ENCODE data around the gene FCAMR.

Gene FCAMR

DNA sequence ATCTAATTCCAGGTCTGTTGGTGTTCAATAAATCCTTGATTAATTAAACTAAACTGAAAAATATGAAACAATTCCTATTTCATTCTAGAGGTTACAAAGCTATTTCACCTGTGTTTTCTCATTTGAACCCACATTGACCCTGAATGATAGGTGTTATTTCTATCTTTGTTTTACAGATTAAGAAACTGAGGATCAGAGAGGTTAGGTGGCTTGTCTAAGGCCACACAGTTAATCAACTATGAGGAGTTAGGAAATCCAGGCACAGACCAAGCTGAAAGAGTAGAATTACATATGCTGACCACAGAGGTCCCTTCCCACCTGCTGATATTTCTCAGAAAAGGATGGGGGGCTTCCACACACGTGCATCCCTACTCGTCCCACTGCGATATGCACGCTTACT, 24.5 kb downstream of the FCAMR start:
- Histone ChIP-seq H3K27ac (ENCODE audit: insufficient read depth in 1 of 2, low read depth in 1 of 2, low read length in 2 of 2, poor library complexity in 1 of 2, severe bottlenecking in 2 of 2) (no peak overlapping the region), H3K27me3 (replicated peaks in 2 of 5; ENCODE audit: control insufficient read depth in 4 of 5, insufficient read depth in 5 of 5, low read length in 4 of 5) (no peaks in the 10 kb centered on the region), H3K9me3 (ENCODE audit: control extremely low read depth in 1 of 5, control insufficient read depth in 4 of 5, insufficient read depth in 2 of 5, low read depth in 1 of 5, low read length in 4 of 5) (no peaks in the 10 kb centered on the region), H3K36me3 (ENCODE audit: control insufficient read depth in 4 of 4, insufficient read depth in 4 of 4, low read length in 3 of 4) (no peaks in the 10 kb centered on the region), H3K4me1 (ENCODE audit: control extremely low read depth in 1 of 4, control insufficient read depth in 4 of 4, insufficient read depth in 4 of 4, low read length in 3 of 4) (peaks cover 0 to 27% (median 9%) of the 10 kb centered on the region in 4 experiments), H3K4me3 (ENCODE audit: control insufficient read depth in 1 of 7, extremely low read depth in 1 of 7, insufficient read depth in 4 of 7, low read depth in 2 of 7, low read length in 6 of 7) (no peak overlapping the region)
- DNase-seq, result no peak
- POLR2A ChIA-PET, result no interaction called here
- CTCF ChIA-PET, result interaction anchor here (0.9 to 5.8 kb wide), 7 partner anchors 10 to 36 kb away, joined by 3 to 35 read pairs (median 4); no protein-coding TSS in a partner anchor
- WGBS (ENCODE audit: insufficient coverage), result no CpG with 5 or more reads among the region's 4 CpGs

DNA sequence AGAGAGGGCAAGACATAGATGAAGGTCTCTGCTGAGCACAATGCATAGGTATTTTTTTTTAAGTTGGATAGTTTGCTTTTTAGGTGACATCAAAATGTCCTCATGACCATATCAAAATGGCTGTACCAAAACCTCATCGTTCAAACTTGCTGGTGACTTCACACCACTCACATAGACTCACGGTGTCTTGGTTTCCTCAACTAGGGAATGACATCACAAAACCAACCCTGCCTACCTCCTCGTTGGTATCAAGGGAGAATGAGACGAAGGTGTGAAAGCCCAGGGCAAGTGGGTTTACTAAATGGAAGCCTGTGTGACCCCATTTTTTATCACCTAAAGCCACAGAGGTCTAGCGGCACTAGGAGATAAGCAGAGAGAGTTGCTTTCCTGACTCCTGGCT, 25.6 kb downstream of the FCAMR start:
- Histone ChIP-seq H3K9me3 (ENCODE audit: control extremely low read depth in 1 of 5, control insufficient read depth in 4 of 5, insufficient read depth in 2 of 5, low read depth in 1 of 5, low read length in 4 of 5) (no peaks in the 10 kb centered on the region), H3K4me3 (ENCODE audit: control insufficient read depth in 1 of 7, extremely low read depth in 1 of 7, insufficient read depth in 4 of 7, low read depth in 2 of 7, low read length in 6 of 7) (no peak overlapping the region), H3K27me3 (replicated peaks in 2 of 5; ENCODE audit: control insufficient read depth in 4 of 5, insufficient read depth in 5 of 5, low read length in 4 of 5) (no peaks in the 10 kb centered on the region), H3K36me3 (ENCODE audit: control insufficient read depth in 4 of 4, insufficient read depth in 4 of 4, low read length in 3 of 4) (no peaks in the 10 kb centered on the region), H3K27ac (ENCODE audit: insufficient read depth in 1 of 2, low read depth in 1 of 2, low read length in 2 of 2, poor library complexity in 1 of 2, severe bottlenecking in 2 of 2) (no peak overlapping the region), H3K4me1 (ENCODE audit: control extremely low read depth in 1 of 4, control insufficient read depth in 4 of 4, insufficient read depth in 4 of 4, low read length in 3 of 4) (peaks cover 0 to 27% (median 9%) of the 10 kb centered on the region in 4 experiments)
- ChIA-PET POLR2A (no interaction called here), CTCF (interaction anchor here (0.8 to 5.8 kb wide), 7 partner anchors 9 to 635 kb away, joined by 3 to 35 read pairs (median 18); no protein-coding TSS in a partner anchor)
- 82% methylated on average over 3 of the region's 5 CpGs for WGBS (ENCODE audit: insufficient coverage)
- DNase-seq, result no peak

DNA sequence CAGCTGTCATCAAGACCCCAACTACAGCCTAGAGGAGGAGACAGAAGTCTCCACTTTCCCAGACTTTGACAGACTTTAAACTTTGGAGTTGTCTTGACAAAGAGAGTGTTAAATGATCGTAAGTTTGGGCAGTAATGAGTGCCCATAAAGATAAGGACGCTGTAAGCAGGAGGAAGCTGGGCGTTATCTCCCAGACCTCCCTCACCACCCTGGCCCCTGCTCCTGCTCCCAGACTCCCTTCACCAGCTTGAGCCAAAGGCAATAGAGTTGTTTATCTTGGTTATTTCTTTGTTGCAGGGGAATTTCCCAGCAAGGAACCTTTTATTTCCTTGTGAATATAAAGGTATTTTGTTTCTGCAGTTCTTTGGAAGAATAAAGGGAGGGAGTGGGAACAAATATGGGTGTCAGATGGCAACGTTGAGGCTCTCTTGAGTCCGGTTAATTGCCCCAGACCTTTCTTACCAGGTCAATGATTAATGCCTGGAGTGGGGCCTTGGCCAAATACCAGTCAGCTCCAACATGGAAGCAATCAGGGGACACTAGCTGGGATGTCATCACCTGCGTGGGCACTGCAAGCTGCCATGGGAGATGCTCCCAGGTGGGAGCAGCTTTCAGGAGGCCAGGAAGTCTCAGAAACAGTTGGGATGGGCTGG, 28.4 kb downstream of the FCAMR start:
- Histone ChIP-seq H3K4me1 (ENCODE audit: control extremely low read depth in 1 of 4, control insufficient read depth in 4 of 4, insufficient read depth in 4 of 4, low read length in 3 of 4) (peaks cover 0 to 2% (median 0%) of the 10 kb centered on the region in 4 experiments), H3K36me3 (ENCODE audit: control insufficient read depth in 4 of 4, insufficient read depth in 4 of 4, low read length in 3 of 4) (no peaks in the 10 kb centered on the region), H3K27ac (ENCODE audit: insufficient read depth in 1 of 2, low read depth in 1 of 2, low read length in 2 of 2, poor library complexity in 1 of 2, severe bottlenecking in 2 of 2) (no peak overlapping the region), H3K4me3 (ENCODE audit: control insufficient read depth in 1 of 7, extremely low read depth in 1 of 7, insufficient read depth in 4 of 7, low read depth in 2 of 7, low read length in 6 of 7) (no peak overlapping the region), H3K9me3 (ENCODE audit: control extremely low read depth in 1 of 5, control insufficient read depth in 4 of 5, insufficient read depth in 2 of 5, low read depth in 1 of 5, low read length in 4 of 5) (no peaks in the 10 kb centered on the region), H3K27me3 (replicated peaks in 2 of 5; ENCODE audit: control insufficient read depth in 4 of 5, insufficient read depth in 5 of 5, low read length in 4 of 5) (no peaks in the 10 kb centered on the region)
- peak in 1 of 3 donors; percentile 48 for DNase-seq
- CTCF ChIA-PET, result interaction anchor here (0.6 to 5.7 kb wide), 9 partner anchors 9 to 544 kb away, joined by 3 to 34 read pairs (median 5); no protein-coding TSS in a partner anchor
- POLR2A ChIA-PET, result no interaction called here
- WGBS (ENCODE audit: insufficient coverage), result 79% methylated on average over 6 of the region's 6 CpGs

DNA sequence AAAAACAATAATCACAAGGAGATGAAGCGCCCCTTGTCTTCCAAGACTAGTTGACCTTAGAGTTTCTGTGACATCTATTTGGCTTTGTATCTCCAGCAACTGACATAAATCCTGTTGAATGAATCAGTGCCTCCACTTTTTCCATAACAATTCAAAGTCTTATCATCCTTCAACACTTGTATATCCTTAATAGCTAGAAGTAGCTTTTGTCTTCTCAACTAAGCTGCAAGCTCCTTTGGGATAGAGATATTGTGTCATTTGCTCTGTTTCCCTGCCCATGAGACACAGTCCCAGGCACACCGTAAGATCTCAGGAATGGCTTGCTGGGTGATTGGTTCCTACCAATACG, 29.7 kb downstream of the FCAMR start:
- POLR2A ChIA-PET, result no interaction called here
- CTCF ChIA-PET, result interaction anchor here (4.2 to 5.7 kb wide), 2 partner anchors 8 to 41 kb away, joined by 20 to 34 read pairs; no protein-coding TSS in a partner anchor
- DNase-seq, result no peak
- Histone ChIP-seq H3K27ac (ENCODE audit: insufficient read depth in 1 of 2, low read depth in 1 of 2, low read length in 2 of 2, poor library complexity in 1 of 2, severe bottlenecking in 2 of 2) (no peak overlapping the region), H3K36me3 (ENCODE audit: control insufficient read depth in 4 of 4, insufficient read depth in 4 of 4, low read length in 3 of 4) (no peaks in the 10 kb centered on the region), H3K4me3 (ENCODE audit: control insufficient read depth in 1 of 7, extremely low read depth in 1 of 7, insufficient read depth in 4 of 7, low read depth in 2 of 7, low read length in 6 of 7) (no peak overlapping the region), H3K27me3 (replicated peaks in 2 of 5; ENCODE audit: control insufficient read depth in 4 of 5, insufficient read depth in 5 of 5, low read length in 4 of 5) (no peaks in the 10 kb centered on the region), H3K4me1 (ENCODE audit: control extremely low read depth in 1 of 4, control insufficient read depth in 4 of 4, insufficient read depth in 4 of 4, low read length in 3 of 4) (no peaks in the 10 kb centered on the region), H3K9me3 (ENCODE audit: control extremely low read depth in 1 of 5, control insufficient read depth in 4 of 5, insufficient read depth in 2 of 5, low read depth in 1 of 5, low read length in 4 of 5) (no peaks in the 10 kb centered on the region)
- WGBS (ENCODE audit: insufficient coverage), result 100% methylated on average over 3 of the region's 3 CpGs

DNA sequence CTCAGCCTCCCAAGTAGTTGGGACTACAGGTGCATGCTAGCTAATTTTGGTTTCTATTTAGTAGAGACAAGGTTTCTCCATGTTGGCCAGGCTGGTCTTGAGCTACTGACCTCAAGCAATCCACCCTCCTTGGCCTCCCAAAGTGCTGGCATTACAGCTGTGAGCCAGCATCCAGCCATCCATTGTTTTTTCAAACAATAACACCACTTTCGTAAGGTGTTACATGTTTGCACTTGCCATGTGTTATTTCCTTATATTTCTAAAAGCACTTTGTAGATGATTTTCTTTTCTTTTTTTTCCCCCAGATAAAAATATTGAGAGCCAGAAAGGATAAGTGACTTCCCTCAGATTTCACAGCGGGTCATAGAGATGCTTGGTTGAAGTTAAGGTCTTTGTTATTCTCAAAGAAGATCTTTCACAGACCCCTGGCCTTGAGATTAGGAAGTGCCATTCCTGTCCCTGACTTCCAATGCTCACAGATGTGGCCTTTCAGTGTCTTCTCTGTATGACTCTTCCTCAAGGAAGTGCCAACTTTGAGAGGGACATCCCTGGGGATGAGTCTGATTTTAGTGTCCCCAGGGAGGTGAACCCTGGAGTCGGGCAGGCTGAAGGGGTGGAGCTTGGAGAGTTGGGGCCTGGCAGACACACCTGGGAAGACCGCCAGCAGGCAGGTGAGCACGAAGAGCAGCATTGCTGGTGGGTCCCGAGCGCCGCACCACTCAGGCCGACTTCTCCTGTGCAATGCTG, 30.2 kb downstream of the FCAMR start:
- ChIA-PET CTCF (interaction anchor here (0.8 to 5.7 kb wide), 4 partner anchors 13 to 41 kb away, joined by 3 to 34 read pairs (median 4); no protein-coding TSS in a partner anchor), POLR2A (no interaction called here)

DNA sequence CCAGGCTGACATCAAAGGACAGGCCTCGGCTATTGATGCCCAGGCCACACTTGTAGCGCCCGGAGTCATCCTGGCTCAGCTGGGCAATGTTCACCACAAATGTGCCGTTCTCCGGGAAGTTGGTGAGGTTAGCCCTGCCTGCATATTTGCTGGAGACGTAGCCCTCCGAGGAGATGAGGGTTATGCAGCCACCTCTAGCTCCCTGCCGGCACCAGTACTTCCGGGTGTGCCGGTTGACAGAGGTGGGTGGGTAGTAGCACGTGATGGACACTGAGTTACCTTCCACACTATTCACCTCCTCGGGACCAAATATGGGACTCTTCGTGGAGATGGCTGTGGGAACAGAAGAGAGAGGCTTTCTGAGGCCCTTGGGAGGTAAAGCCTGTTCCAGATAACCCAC, 31.1 kb downstream of the FCAMR start:
- WGBS (ENCODE audit: insufficient coverage), result 95% methylated on average over 7 of the region's 13 CpGs
- Histone ChIP-seq H3K4me1 (ENCODE audit: control extremely low read depth in 1 of 4, control insufficient read depth in 4 of 4, insufficient read depth in 4 of 4, low read length in 3 of 4) (no peaks in the 10 kb centered on the region), H3K27ac (ENCODE audit: insufficient read depth in 1 of 2, low read depth in 1 of 2, low read length in 2 of 2, poor library complexity in 1 of 2, severe bottlenecking in 2 of 2) (no peak overlapping the region), H3K36me3 (ENCODE audit: control insufficient read depth in 4 of 4, insufficient read depth in 4 of 4, low read length in 3 of 4) (no peaks in the 10 kb centered on the region), H3K27me3 (replicated peaks in 2 of 5; ENCODE audit: control insufficient read depth in 4 of 5, insufficient read depth in 5 of 5, low read length in 4 of 5) (no peaks in the 10 kb centered on the region), H3K9me3 (ENCODE audit: control extremely low read depth in 1 of 5, control insufficient read depth in 4 of 5, insufficient read depth in 2 of 5, low read depth in 1 of 5, low read length in 4 of 5) (no peaks in the 10 kb centered on the region), H3K4me3 (ENCODE audit: control insufficient read depth in 1 of 7, extremely low read depth in 1 of 7, insufficient read depth in 4 of 7, low read depth in 2 of 7, low read length in 6 of 7) (no peak overlapping the region)
- POLR2A ChIA-PET, result no interaction called here
- CTCF ChIA-PET, result interaction anchor here (1.0 to 5.7 kb wide), 4 partner anchors 12 to 42 kb away, joined by 3 to 34 read pairs (median 4); no protein-coding TSS in a partner anchor
- no peak for DNase-seq

More for the DNA sequence above, 30.2 kb downstream of the FCAMR start:
- 97% methylated on average over 8 of the region's 9 CpGs for WGBS (ENCODE audit: insufficient coverage)
- H3K36me3 ChIP-seq (ENCODE audit: control insufficient read depth in 4 of 4, insufficient read depth in 4 of 4, low read length in 3 of 4), result no peaks in the 10 kb centered on the region
- H3K4me3 ChIP-seq (ENCODE audit: control insufficient read depth in 1 of 7, extremely low read depth in 1 of 7, insufficient read depth in 4 of 7, low read depth in 2 of 7, low read length in 6 of 7), result no peak overlapping the region
- H3K27me3 ChIP-seq (replicated peaks in 2 of 5; ENCODE audit: control insufficient read depth in 4 of 5, insufficient read depth in 5 of 5, low read length in 4 of 5), result no peaks in the 10 kb centered on the region
- H3K9me3 ChIP-seq (ENCODE audit: control extremely low read depth in 1 of 5, control insufficient read depth in 4 of 5, insufficient read depth in 2 of 5, low read depth in 1 of 5, low read length in 4 of 5), result no peaks in the 10 kb centered on the region
- H3K4me1 ChIP-seq (ENCODE audit: control extremely low read depth in 1 of 4, control insufficient read depth in 4 of 4, insufficient read depth in 4 of 4, low read length in 3 of 4), result no peaks in the 10 kb centered on the region
- H3K27ac ChIP-seq (ENCODE audit: insufficient read depth in 1 of 2, low read depth in 1 of 2, low read length in 2 of 2, poor library complexity in 1 of 2, severe bottlenecking in 2 of 2), result no peak overlapping the region
- DNase-seq, result no peak

DNA sequence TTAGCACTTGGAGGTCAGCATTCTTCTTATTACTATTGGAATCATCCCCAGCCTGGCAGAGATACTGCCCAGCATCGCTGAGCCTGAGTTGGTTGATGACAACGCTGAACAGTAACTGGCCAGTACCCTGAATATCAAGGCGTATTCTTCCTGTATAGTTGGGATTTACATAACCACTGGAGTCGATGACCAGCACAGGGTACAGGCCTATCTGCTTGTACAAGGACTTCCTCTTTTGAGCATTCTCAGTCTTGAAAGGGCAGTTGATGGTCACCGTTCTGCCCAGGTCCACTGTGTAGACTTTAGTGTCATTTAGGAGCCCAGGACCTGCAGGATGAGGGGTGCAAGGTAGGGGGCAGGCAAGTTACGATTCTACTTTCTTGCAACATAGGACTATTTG, 32.8 kb downstream of the FCAMR start:
- Histone ChIP-seq H3K27ac (ENCODE audit: insufficient read depth in 1 of 2, low read depth in 1 of 2, low read length in 2 of 2, poor library complexity in 1 of 2, severe bottlenecking in 2 of 2) (no peak overlapping the region), H3K4me3 (ENCODE audit: control insufficient read depth in 1 of 7, extremely low read depth in 1 of 7, insufficient read depth in 4 of 7, low read depth in 2 of 7, low read length in 6 of 7) (no peak overlapping the region), H3K4me1 (ENCODE audit: control extremely low read depth in 1 of 4, control insufficient read depth in 4 of 4, insufficient read depth in 4 of 4, low read length in 3 of 4) (no peaks in the 10 kb centered on the region), H3K9me3 (ENCODE audit: control extremely low read depth in 1 of 5, control insufficient read depth in 4 of 5, insufficient read depth in 2 of 5, low read depth in 1 of 5, low read length in 4 of 5) (no peaks in the 10 kb centered on the region), H3K36me3 (ENCODE audit: control insufficient read depth in 4 of 4, insufficient read depth in 4 of 4, low read length in 3 of 4) (no peaks in the 10 kb centered on the region), H3K27me3 (replicated peaks in 2 of 5; ENCODE audit: control insufficient read depth in 4 of 5, insufficient read depth in 5 of 5, low read length in 4 of 5) (no peaks in the 10 kb centered on the region)
- no peak for DNase-seq
- POLR2A ChIA-PET, result no interaction called here
- 94% methylated on average over 5 of the region's 6 CpGs for WGBS (ENCODE audit: insufficient coverage)
- CTCF ChIA-PET, result interaction anchor here (1.8 to 10.5 kb wide), 9 partner anchors 9 to 67 kb away, joined by 6 to 220 read pairs (median 29); partner anchors contain the start of genes FCMR and PIGR

All from common myeloid progenitor, CD34-positive (primary cell).